Measurements from ENCODE around the gene SRMS.
A peak's percentile ranks its signal among the peaks of the same experiment; 100 is the strongest.

SRMS gene

GRCh38 chr20:63497946-63498935 is 49.3 kb downstream of the SRMS start:
- no peak for TF ChIP-seq CREB1 (IDR thresholded peaks at IDR 0.05; ENCODE audit: low read depth)
- no peak for TF ChIP-seq TEAD4 (IDR thresholded peaks at IDR 0.05)
- TF ChIP-seq TAF1 (IDR thresholded peaks at IDR 0.05; ENCODE audit: low read depth): no peak
- TF ChIP-seq TCF12 (IDR thresholded peaks at IDR 0.05; ENCODE audit: low read depth): no peak
- TF ChIP-seq EGR1 (IDR thresholded peaks at IDR 0.05): no peak

DNA sequence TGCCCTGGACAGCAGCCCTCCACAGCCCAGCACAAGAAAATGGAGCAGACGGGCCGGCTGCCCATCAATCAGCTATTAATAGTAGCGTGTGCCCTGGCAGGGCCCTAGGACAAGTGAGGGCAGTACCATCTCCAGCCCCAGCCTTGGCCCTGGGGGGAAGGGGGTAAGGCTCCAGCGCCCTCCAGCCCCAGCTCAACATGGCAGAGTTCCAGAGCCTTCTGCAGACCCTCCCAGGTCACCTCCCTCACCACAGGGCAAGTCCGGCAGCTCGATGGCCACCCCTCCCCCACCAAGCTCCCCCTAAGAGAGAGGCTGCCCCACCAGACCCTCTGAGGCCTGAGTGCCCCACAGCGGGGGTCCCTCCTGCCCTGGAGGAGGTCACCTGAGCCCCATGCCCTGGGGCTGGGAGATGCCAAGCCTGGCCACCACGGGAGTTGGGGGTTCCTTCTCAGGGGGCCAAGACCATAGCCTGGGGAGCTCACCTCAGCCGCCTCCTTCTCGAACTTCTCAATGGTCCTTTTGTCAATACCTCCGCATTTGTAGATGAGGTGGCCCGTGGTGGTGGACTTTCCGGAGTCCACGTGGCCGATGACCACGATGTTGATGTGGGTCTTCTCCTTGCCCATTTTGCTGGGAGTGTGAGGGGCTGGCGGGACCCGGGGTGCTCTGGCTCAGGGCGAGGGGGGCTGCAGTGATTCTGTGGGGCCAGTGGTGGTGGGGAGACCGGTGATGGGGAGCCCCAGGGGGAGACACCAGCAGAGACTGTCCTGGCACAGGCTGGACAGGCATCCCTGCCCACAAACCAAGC is 50.2 kb downstream of the SRMS start:
- TF ChIP-seq USF1 (IDR thresholded peaks at IDR 0.05) (no peak), ZBTB7A (IDR thresholded peaks at IDR 0.05; ENCODE audit: low read depth) (no peak; the same call in 1 of the 2 replicates), EP300 (IDR thresholded peaks at IDR 0.05; ENCODE audit: borderline replicate concordance) (no peak), FOXM1 (IDR thresholded peaks at IDR 0.05; ENCODE audit: borderline replicate concordance, low read depth) (no peak), RAD21 (IDR thresholded peaks at IDR 0.05; ENCODE audit: low read depth) (no peak)
- TF ChIP-seq, protein P1, sequence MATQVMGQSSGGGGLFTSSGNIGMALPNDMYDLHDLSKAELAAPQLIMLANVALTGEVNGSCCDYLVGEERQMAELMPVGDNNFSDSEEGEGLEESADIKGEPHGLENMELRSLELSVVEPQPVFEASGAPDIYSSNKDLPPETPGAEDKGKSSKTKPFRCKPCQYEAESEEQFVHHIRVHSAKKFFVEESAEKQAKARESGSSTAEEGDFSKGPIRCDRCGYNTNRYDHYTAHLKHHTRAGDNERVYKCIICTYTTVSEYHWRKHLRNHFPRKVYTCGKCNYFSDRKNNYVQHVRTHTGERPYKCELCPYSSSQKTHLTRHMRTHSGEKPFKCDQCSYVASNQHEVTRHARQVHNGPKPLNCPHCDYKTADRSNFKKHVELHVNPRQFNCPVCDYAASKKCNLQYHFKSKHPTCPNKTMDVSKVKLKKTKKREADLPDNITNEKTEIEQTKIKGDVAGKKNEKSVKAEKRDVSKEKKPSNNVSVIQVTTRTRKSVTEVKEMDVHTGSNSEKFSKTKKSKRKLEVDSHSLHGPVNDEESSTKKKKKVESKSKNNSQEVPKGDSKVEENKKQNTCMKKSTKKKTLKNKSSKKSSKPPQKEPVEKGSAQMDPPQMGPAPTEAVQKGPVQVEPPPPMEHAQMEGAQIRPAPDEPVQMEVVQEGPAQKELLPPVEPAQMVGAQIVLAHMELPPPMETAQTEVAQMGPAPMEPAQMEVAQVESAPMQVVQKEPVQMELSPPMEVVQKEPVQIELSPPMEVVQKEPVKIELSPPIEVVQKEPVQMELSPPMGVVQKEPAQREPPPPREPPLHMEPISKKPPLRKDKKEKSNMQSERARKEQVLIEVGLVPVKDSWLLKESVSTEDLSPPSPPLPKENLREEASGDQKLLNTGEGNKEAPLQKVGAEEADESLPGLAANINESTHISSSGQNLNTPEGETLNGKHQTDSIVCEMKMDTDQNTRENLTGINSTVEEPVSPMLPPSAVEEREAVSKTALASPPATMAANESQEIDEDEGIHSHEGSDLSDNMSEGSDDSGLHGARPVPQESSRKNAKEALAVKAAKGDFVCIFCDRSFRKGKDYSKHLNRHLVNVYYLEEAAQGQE (IDR thresholded peaks at IDR 0.05; ENCODE audit: low read depth): no peak

DNA sequence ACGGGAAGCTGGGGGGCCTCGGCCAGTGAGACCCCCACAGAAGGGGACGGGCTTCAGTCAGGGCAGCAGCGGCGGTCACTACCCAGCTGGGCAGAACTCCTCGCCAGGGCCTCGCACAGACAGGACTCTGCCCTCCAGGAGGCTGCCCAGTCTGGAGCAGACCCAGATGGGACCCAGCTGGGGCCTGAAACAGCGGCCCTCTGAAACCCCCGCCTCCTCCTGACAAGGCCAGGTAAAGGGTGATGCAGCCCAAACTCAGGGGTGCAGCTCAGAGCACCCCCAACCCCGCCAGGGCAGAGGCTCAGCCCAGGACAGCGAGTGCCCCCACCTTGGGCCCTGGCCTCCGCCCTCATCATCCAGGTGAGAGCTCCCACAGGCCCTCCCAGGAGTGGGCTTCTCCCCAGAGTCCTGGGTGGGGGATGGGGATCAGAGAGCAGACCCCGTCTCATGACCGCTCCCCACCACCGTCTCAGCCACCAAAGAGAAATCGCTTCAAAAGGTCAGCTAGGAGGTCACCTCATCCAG is 50.9 kb downstream of the SRMS start:
- TF ChIP-seq ZBTB7A (IDR thresholded peaks at IDR 0.05; ENCODE audit: low read depth) (peak; percentile 29; the same call in 1 of the 2 replicates), FOXM1 (IDR thresholded peaks at IDR 0.05; ENCODE audit: borderline replicate concordance, low read depth) (no peak)

GRCh38 chr20:63495741-63496595 is 51.6 kb downstream of the SRMS start:
- TF ChIP-seq RAD21 (IDR thresholded peaks at IDR 0.05; ENCODE audit: low read depth): peak; percentile 65
- peak; percentile 88 for TF ChIP-seq ZBTB7A (IDR thresholded peaks at IDR 0.05; ENCODE audit: low read depth)
- no peak for TF ChIP-seq CREB1 (IDR thresholded peaks at IDR 0.05; ENCODE audit: low read depth)

- TF ChIP-seq USF1 (IDR thresholded peaks at IDR 0.05): no peak
- TF ChIP-seq TCF12 (IDR thresholded peaks at IDR 0.05; ENCODE audit: low read depth): no peak
- TF ChIP-seq EP300 (IDR thresholded peaks at IDR 0.05; ENCODE audit: borderline replicate concordance): no peak
- no peak for TF ChIP-seq CREB1 (IDR thresholded peaks at IDR 0.05; ENCODE audit: low read depth)
- TF ChIP-seq, protein P1 (IDR thresholded peaks at IDR 0.05; ENCODE audit: low read depth): no peak
- no peak for TF ChIP-seq CEBPB (IDR thresholded peaks at IDR 0.05)
- TF ChIP-seq RAD21 (IDR thresholded peaks at IDR 0.05; ENCODE audit: low read depth): no peak
- no peak for TF ChIP-seq EGR1 (IDR thresholded peaks at IDR 0.05)
- TF ChIP-seq YY1 (IDR thresholded peaks at IDR 0.05; ENCODE audit: low read depth): no peak
- TF ChIP-seq TAF1 (IDR thresholded peaks at IDR 0.05; ENCODE audit: low read depth): no peak
- TF ChIP-seq ZBTB7A (IDR thresholded peaks at IDR 0.05; ENCODE audit: low read depth): no peak
- no peak for TF ChIP-seq NFIC (IDR thresholded peaks at IDR 0.05)
- TF ChIP-seq MAX (IDR thresholded peaks at IDR 0.05): no peak
- no peak for TF ChIP-seq FOXM1 (IDR thresholded peaks at IDR 0.05; ENCODE audit: borderline replicate concordance, low read depth)
- TF ChIP-seq TEAD4 (IDR thresholded peaks at IDR 0.05): no peak
Observed at GRCh38 chr20:63495167-63495720, 52.3 kb downstream of the SRMS start.

Measured in Ishikawa (cell line).